Stimulated activated CD8-positive, alpha-beta memory T cell treated with anti-CD3 and anti-CD28 coated beads, Interleukin-2, amount 100 ng/mL, for 1 hour (primary cell): ENCODE data around the gene CTSG.
A peak's percentile ranks its signal among the peaks of the same experiment; 100 is the strongest.
"Not testable (repeated sequence)": the region's sequence is repeated elsewhere in the genome, so short reads cannot be mapped to it uniquely, and the experiment has no call there.

ENCODE experiments used
- DNase-seq, 2 donors: peaks; one replicate each; pipeline ENCODE4 v3.0.0-alpha.2; 2020; ENCODE audit warnings: low read depth in 2 of 2

Gene CTSG, protein sequence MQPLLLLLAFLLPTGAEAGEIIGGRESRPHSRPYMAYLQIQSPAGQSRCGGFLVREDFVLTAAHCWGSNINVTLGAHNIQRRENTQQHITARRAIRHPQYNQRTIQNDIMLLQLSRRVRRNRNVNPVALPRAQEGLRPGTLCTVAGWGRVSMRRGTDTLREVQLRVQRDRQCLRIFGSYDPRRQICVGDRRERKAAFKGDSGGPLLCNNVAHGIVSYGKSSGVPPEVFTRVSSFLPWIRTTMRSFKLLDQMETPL

DNA sequence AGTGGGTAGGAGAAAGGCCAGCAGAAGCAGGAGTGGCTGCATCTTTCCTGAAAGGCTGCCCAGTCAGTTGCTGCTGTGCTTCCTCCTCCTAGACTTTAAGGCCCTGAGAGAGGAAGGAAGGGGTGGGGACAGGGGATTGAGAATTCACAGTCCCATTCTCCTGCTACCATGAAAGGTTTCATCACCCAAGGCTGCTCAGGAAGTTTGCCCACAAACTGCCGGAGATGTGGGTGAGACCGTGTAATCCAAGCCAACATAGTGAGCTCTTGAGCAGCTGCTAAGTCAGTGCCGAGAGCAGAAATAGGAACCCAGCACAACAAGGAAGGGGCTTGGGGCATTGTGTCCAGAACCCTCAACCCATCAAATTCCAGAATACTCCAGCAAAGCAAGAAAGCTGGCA lies at the start of gene CTSG:
Gene CTSG (minus strand): TSS at position 69 of the 400 bp plus-strand sequence. CDS start 27 bp downstream, at position 42.
- DNase-seq: no peak

DNA sequence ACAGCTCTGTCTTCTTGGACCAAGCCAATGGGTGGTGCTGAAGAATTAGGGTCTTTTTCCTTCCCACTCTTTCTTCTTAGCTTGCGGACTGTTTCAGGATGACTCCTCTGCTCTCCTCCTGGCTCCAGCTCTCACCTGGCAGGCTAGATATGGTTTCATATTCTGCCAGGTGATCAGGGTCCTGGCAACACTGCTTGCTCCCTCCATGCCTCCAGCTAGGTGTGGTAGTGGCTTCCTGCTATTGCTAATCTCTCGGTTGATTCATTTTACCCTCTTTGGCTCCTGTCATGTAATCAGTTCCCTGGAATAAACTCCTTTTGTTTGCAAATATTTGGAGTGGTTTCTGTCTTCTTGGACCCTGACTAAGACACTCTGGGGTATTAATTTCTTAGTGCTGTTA lies 37.7 kb upstream of the CTSG start:
- no peak for DNase-seq

DNA sequence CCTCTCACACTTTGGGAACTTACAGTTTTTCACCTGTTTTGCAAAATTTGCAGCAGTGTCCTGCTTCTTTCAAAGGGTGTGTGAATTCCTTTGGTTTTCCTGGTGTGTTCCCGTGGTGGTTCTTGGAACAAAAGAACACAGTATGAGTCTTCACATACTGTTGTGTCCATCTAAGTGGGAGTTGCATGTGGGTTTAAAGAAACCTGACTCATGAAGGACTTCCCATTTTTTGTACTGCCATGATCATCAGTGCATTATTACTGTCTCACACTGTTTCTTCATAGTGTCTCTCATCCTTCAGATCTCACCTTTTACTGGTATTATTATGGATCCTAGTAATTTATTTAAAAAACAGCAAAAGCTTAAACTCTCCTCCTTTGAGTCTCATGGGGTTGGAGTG lies 37.2 kb upstream of the CTSG start:
- DNase-seq: no peak

DNA sequence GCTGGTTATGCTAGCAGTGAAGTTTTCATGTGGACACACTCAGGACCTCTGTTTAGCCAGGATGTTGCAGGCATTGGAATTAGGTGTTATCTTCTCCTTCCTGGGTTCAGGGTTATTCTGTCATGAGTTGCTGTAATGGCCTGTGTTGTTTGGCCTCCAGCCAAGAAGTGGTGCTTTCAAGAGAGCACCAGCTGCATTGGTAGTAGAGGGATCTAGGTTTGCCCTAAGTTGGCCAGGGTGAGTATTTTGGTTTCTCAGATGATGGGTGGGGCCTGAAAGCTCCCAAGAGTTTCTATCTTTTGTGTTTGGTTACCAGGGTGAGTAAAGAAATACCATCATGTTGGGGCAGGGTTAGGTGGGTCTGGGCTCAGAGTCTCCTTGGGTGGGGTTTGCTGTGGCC lies 36.1 kb upstream of the CTSG start:
- no peak for DNase-seq

DNA sequence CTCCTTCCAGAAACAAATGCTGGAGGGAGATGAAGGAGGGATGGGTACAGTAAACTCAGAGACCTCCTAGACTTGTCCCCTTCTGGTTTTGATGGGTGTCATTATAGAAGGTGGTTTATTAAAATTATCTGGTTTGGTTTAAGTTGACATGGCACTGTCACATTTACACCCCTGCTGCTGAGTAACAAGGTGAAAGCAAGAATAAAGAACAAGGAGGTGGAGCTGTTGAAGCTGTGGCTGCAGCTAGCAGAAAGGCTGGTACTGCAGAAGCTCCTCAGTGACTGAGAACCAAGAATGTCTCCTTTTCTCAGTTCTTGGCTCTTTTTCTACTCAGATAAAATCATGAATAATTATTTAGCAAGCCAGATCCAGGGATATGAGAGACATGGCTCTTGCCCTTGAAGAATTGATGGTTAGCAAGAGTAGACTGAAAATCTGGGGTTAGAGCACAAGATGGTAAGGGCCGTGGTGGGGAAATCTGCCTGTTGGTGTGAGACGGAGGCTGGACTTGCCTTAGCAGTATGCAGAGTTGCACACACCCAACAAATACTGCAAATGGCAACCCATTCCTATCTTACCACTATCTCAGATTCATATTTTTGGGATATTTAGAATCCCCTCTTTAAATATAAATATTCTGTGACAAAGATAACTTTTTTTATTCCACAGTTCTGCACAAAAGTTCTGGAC lies 33.8 kb upstream of the CTSG start, which contains the start of gene GZMH:
Gene GZMH (minus strand): TSS at position 31 of the 690 bp plus-strand sequence. CDS start 72 bp downstream, outside the sequence.
- DNase-seq: no peak

DNA sequence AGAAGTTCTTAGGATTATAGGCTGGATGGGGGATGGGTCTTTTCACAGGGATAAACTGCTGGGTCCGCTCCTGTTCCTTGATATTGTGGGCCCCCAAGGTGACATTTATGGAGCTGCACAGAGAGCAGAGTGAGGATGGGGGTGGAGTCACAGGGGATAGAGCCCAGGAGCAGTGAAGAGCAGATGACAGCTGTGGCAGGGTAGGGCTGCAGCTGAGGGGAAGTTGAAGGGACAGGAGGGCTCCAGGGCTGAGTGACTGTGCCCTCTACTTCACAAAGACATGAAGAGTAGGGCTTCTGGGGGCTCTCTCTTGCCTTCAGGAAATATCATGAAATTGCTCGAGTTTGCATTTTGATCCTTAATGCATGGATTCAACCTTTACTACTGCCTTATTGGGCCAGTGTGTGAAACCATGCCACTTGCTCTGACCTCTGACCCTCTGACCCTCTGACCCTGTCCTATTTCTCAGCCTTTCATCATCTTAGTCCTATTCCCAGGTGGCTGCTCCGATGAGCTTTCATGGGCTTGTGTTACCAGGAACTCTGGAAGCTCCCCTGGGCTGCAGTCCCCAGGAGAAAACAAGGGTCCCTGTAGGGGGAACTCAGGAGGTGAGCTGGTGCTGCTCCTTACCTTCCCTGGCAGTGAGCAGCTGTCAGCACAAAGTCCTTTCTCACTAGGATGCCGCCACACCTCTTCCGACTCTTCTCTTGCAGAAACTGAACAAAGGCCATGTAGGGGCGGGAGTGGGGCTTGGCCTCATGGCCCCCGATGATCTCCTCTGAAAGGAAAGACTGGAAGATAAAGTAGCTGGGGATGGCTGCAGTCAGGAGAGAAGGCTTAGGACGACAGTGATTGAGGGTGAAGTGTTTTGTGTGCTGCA lies 31.8 kb upstream of the CTSG start:
- no peak for DNase-seq

DNA sequence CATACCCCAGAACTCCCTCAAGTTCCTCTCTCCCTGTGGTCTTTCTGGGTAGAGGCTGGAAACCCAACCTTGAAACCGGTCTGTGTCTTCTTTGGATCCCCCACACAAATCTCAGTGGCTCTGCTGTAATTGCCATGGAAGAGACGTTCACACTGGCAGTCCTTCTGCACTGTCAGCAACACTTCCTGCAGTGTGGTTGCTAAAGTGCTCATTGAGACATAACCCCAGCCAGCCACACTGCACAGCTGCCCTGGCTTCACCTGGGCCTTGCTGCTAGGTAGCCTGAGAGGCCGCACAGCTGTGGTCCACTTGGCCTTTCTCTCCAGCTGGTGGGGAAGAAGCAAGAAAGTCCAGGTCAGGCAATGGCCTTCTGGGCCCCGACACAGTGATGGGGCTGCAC lies 31.0 kb upstream of the CTSG start:
- DNase-seq: no peak

DNA sequence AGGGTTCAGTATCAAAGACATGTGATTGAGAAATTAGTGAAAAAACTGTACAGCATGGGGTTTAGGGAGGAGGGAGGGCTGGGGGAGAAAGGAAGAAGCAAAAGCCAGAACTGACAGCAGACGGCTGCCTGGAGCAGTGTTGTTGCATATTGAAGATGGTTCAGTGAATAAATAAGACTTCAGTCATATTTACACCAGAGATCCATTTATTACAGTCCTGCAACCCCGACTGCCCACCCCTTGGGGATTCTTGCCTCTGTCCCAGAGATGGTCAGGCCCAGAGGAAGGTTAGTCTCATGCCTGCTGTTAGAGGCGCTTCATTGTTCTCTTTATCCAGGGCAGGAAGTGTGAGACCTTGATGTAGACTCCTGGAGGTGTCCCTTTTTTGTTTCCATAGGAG lies 30.2 kb upstream of the CTSG start:
- DNase-seq: no peak

DNA sequence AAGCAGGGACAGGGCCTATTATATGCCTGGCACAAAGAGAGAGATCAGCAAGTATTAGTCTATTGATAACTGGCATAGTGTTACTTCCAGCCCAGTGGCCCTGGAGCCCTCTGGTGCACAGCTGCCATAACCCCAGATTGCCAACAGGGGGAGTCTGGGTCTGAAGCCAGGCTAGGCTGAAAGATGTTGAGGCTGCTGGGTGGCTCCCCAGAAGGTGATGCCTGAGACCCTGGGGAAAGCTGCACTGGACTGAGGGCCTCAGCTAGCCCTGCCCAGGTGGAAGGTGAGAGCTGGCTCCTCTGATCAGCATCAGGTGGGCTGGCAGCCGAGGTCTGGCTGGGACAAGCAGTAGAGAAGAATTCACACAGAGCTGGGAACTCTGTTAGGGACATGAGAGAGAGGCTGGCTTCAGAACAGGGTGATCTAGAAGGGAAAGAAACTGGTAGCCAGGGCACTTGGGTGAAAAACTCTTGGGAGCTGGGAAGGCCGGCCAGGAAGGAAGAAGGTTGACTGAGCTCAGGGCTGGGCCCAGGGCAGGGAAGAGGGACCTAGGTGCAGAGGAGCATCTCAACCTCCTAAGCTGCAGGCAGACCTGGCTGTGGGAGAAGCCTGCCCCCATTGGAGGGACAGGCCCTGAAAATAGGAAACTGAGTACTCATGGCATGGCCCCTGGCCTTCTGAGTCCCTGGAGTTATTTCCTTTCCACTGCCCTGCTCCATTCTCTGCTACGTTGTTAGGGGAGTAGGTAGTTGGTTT lies 29.6 kb upstream of the CTSG start:
- DNase-seq: peak; percentile 29 to 45

DNA sequence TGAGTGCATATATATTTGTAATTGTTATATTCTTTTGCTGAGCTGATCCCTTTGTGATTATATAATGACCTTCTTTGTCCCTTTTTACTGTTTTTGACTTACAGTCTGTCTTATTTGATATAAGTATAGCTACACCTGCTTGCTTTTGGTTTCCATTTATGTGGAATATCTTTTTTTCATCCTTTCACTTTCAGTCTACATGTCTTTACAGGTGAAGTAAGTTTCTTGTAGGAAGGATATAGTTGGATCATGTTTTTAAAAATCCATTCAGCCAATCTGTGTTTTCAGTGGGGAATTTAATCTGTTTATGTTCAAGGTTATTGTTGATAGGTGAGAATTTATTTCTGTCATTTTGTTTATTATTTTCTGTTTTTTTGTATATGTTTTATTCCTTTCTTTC lies 21.4 kb upstream of the CTSG start:
- DNase-seq: no peak

DNA sequence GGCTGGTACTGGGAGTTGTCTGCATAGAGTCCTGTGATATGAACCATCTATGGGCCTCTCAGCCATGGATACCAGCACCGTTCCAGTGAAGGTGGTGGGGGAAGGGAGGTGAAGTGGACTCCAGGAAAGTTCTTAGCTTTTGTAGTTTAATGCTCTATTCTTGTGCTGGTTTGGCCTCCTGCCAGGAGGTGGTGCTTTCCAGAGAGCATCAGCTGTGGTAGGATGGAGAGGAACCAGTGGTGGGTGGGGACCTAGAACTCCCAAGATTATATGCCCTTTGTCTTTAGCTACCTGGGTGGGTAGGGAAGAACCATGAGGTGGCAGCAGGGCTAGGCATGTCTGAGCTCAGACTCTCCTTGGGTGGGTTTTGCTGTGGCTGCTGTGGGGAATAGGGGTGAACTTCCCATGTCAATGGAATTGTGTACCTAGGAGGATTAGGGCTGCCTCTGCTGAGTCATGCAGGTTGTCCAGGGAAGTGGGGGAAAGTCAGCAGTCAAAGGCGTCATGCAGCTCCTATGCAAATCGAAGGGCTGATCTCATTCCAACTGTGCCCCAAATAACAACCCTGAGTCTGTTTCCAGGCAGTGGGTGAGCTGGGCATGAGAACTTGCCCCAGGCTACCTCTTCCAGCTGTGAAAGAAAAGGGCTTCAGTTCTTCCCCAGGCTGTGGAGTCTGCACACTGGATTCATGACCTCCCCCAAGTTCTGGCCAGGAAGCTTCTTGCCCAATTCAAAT lies 19.2 kb upstream of the CTSG start:
- no peak for DNase-seq

DNA sequence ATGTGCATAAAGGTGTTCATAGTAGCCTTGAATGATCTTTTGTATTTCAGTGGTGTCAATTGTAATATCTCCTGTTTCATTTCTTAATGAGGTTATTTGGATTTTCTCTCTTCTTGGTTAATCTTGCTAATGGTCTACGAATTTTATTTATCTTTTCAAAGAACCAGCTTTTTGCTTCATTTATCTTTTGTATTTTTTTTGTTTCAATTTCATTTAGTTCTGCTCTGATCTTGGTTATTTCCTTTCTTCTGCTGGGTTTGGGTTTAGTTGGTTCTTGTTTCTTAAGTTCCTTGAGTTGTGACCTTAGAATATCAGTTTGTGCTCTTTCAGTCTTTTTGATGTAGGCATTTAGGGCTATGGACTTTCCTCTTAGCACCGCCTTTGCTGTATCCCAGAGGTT lies 15.0 kb upstream of the CTSG start:
- DNase-seq: not testable (repeated sequence)

DNA sequence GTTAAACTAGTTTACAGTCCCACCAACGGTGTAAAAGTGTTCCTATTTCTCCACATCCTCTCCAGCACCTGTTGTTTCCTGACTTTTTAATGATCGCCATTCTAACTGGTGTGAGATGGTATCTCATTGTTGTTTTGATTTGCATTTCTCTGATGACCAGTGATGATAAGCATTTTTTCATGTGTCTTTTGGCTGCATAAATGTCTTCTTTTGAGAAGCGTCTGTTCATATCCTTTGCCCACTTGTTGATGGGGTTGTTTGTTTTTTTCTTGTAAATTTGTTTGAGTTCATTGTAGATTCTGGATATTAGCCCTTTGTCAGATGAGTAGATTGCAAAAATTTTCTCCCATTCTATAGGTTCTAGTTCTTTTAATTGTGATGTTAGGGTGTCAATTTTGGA lies 8.4 kb upstream of the CTSG start:
- DNase-seq: not testable (repeated sequence)

DNA sequence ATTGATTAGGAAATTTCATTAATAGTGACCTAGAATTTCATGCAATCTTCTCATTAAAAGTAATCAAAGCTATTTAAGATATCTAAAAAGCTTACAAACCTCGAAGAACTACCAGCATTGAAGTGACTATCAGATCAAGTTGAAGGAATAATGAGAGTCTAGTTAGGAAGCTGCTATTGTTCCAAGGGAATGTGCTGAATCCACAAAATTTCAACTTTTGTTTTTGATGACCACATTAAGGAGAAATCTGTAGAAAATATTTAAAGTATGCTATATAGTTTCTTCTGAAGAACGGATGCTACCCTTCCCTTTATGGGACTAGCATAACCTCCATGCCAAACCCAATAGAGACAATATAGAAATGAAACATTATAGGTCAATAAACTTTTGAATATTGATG lies 2.5 kb upstream of the CTSG start:
- DNase-seq: no peak

DNA sequence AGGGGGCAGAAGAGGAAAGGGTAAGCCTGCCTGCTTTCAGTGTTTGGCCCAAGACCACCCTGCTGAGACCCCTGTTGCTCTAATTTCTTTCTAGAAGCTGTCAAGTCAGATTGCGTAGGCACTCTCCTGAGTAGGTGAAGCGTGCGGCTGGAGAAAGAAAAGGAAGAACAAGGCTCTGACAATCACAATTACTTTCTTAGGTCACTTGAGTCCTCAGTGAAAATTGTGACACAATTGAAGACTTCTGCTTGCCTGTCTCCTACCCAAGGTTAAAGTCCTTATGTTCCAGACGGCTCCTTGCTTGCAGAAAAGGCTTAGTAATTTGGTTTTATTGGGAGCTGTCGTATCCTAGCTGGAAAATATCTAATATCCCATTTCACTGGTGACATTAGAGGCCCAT lies 721 bp upstream of the CTSG start:
- no peak for DNase-seq

DNA sequence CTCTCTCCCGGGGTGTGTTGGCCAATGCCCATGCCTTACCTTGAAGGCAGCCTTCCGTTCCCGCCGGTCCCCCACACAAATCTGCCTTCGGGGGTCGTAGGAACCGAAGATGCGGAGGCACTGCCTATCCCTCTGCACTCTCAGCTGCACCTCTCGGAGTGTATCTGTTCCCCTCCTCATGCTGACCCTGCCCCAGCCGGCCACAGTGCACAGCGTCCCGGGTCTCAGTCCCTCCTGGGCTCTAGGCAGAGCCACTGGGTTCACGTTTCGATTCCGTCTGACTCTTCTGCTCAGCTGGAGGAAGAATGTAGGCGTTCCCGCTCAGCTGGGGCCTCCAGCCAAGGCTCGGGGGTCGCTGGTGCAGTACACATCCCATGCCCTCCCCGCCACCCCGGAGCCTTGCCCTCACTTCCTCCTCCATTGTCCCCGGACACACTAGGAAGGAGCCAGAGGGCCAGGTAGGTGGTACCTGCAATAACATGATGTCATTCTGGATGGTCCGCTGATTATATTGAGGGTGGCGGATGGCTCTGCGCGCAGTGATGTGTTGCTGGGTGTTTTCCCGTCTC lies 1.8 kb downstream of the CTSG start:
- no peak for DNase-seq

DNA sequence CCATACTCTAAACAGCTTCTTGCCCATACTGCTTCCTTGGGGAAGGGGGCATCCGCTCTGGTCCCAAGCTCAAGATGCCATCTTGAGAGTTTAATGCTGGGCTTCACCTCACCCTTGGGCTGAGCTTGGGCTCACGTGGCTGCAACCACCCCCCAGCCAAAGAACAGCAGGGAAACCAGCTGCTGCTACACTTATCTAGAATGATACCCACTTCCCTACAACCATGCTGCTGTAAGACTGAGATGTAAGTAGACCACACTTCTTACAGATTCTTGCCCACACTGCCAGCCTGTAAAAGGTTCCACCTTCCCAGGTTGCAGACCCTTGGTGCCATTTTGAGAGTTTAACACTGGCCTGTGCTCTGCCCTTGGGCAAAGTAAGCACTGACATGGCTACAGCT lies 9.7 kb downstream of the CTSG start:
- no peak for DNase-seq

DNA sequence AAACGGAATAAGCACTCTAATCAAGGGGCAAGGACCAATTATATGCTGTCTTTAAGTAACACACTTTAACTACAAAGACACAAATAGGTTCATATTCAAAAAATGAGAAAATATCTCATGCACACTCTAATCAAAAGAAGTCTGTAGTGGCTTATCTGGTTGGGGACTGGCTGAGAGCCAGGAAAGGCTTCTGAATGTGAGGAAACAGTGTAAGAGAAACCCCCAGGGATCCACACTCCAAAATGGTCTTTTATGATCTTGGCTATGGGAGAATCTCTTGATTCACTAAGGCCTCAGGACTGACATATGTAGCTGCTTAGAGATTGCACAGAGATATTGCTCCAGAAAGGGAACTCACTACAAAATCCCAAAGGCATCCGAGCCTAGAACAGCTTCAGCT lies 10.3 kb downstream of the CTSG start:
- DNase-seq: no peak

DNA sequence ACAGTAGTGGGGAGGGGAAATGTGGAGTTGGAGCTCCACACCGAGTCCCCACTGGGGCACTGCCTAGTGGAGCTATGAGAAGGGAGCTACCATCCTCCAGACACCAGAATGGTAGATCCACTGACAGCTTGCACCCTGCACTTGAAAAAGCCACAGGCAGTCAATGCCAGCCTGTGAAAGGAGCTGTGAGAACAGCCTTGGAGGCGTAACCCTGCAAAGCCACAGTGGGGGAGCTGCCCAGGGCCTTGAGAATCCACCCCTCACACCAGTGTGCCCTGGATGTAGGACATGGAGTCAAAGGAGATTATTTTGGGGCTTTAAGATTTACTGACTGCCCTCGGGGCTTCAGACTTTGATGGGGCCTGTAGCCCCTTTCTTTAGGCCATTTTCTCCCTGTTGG lies 12.5 kb downstream of the CTSG start:
- DNase-seq: no peak

DNA sequence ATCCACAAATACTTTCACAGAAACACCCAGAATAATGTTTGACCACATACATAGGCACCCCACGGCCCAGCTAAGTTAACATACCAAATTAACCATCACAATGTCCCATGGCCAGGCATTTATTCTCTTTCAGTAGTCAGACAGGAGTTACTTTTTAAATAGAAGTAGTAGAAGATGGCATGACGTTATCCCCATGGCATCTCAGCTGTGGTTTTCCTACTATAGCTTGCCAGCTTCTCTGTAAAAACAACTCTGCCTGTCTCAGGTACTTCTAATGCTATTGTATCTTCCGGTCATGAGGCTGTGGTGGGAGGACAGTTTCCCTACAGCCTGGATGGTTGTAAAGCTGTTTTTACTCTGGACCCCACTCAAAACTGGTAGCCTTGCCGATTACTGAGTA lies 19.3 kb downstream of the CTSG start:
- no peak for DNase-seq

DNA sequence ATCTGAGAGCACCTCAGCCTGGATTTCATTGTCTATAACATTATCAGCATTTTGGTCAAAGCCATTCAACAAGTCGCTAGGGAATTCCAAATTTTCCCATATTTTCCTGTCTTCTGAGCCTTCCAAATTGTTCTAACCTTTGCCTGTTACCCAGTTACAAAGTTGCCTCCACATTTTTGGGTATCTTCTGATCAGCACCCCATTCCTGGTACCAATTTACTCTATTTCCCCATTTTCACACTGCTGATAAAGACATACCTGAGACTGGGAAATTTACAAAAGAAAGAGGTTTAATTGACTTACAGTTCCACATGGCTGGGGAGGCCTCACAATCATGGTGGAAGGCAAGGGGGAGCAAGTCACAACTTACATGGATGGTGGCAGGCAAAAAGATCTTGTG lies 27.0 kb downstream of the CTSG start:
- not testable (repeated sequence) for DNase-seq
